K562 (cell line): ENCODE data around the gene MMP1. TPM values are rescaled to one million over a fixed set of nuclear protein-coding genes. Genes with fewer than 3 reads are reported as not detected.

Experiments used
- ATAC-seq: fragments of 200-7000 bp; cut with Tn5 transposase; 3 replicates; pipeline ENCODE4 v1.9.1; 2020; ENCODE audit warnings: moderate library complexity
- BruUV-seq: library from RNA; stranded (reverse); fragments of 400-500 nt; replicated peaks from 2 replicates; lab custom pipeline; 2021; lab: Mats Ljungman, UMichigan
- CTCF ChIA-PET: fragments of 300-600 bp; formaldehyde crosslinking; extraction: SDS; loops from one replicate; lab custom pipeline; 2021; ENCODE audit warnings: low intra/inter-chr PET ratio; lab: Yijun Ruan, JAX
- POLR2A ChIA-PET: fragments of 300-600, 350-650 bp; sonication (Branson Sonifier 250); formaldehyde crosslinking; extraction: SDS; loops from one replicate; lab custom pipeline; 2021; ENCODE audit warnings: antibody characterized with exemption, inconsistent platforms; lab: Yijun Ruan, JAX
- DNase-seq, 4 experiments: peaks; one replicate each; pipeline versions ENCODE4 v3.0.0 to v3.0.0-alpha.2; 2011 to 2018; ENCODE audit warnings: low spot score in 3 of 4, mixed read lengths in 3 of 4; ENCODE audit errors: extremely low read depth in 1 of 4
- FAIRE-seq: peaks from 2 replicates; lab custom pipeline; 2011; peaks lifted over from hg19 to GRCh38; lab: Jason Lieb, UNC
- H2AFZ ChIP-seq: 2 replicates; pipeline ENCODE4 v1.6.0; 2011; ENCODE audit warnings: low read depth, low read length, control low read depth, inconsistent platforms
- H3K27ac ChIP-seq: fragments of 200-600 bp; 3 replicates; pipeline ENCODE4 v1.8.0; 2011; ENCODE audit warnings: low read depth, mild to moderate bottlenecking, control low read depth, inconsistent platforms, low read length, moderate library complexity, mixed read lengths; ENCODE audit errors: extremely low read depth
- H3K27me3 ChIP-seq, 2 experiments: fragments of 300-600 bp in 1 of 2; 2 replicates in 1 of 2; 3 replicates in 1 of 2; pipeline versions ENCODE4 v1.6.0 to v1.8.0; 2011; ENCODE audit warnings: inconsistent platforms in 2 of 2, low read length in 2 of 2, mild to moderate bottlenecking in 1 of 2, mixed read lengths in 1 of 2, moderate library complexity in 1 of 2; ENCODE audit not compliant: control insufficient read depth in 2 of 2, insufficient read depth in 2 of 2
- H3K36me3 ChIP-seq: fragments of 300-600 bp; 3 replicates; pipeline ENCODE4 v1.8.0; 2011; ENCODE audit warnings: mild to moderate bottlenecking, low read length, inconsistent platforms; ENCODE audit not compliant: control insufficient read depth, insufficient read depth
- H3K4me1 ChIP-seq, 2 experiments: fragments of 200-600 bp in 1 of 2; replicated peaks in 1 of 2; 2 replicates in 1 of 2; 3 replicates in 1 of 2; pipeline versions ENCODE4 v1.5.1 to v1.8.0; 2011; ENCODE audit warnings: inconsistent platforms in 2 of 2, low read length in 2 of 2, mild to moderate bottlenecking in 1 of 2, mixed read lengths in 1 of 2, moderate library complexity in 1 of 2; ENCODE audit not compliant: control insufficient read depth in 2 of 2, insufficient read depth in 2 of 2
- H3K4me2 ChIP-seq: 2 replicates; pipeline ENCODE4 v1.6.1; 2011; ENCODE audit warnings: low read length, control low read depth, inconsistent platforms, mixed read lengths; ENCODE audit not compliant: insufficient read depth
- H3K4me3 ChIP-seq: fragments of 200-600 bp; sonication (generic), shearing (Covaris generic); 2 replicates; pipeline ENCODE4 v1.5.1; 2016; ENCODE audit warnings: control low read depth, inconsistent platforms
- H3K79me2 ChIP-seq: fragments of 200-600 bp; 3 replicates; pipeline ENCODE4 v1.8.0; 2011; ENCODE audit warnings: low read length, inconsistent platforms; ENCODE audit not compliant: control insufficient read depth, insufficient read depth
- H3K9ac ChIP-seq, 2 experiments: 2 replicates each; pipeline versions ENCODE4 v1.6.0 to v1.6.1; 2011; ENCODE audit warnings: low read depth in 2 of 2, low read length in 2 of 2, control low read depth in 1 of 2, inconsistent platforms in 1 of 2, mild to moderate bottlenecking in 1 of 2, mixed read lengths in 1 of 2; ENCODE audit not compliant: insufficient read depth in 1 of 2
- H3K9me1 ChIP-seq: one replicate; pipeline ENCODE4 v1.6.0; 2011; ENCODE audit warnings: inconsistent platforms, mild to moderate bottlenecking, low read length, moderate library complexity; ENCODE audit not compliant: control insufficient read depth, insufficient read depth
- H3K9me3 ChIP-seq: replicated peaks from 2 replicates; pipeline ENCODE4 v1.5.1; 2011; ENCODE audit warnings: low read depth, low read length, inconsistent platforms; ENCODE audit not compliant: control insufficient read depth, insufficient read depth
- H4K20me1 ChIP-seq: replicated peaks from 2 replicates; pipeline ENCODE4 v1.6.1; 2011; ENCODE audit warnings: low read length, inconsistent platforms, mixed read lengths; ENCODE audit not compliant: control insufficient read depth, insufficient read depth
- ARID1B ChIP-seq: fragments of 450-650 bp; IDR thresholded peaks from 2 replicates; pipeline ENCODE4 v1.6.1; 2016; ENCODE audit warnings: antibody characterized with exemption, mild to moderate bottlenecking, inconsistent platforms
- ASH1L ChIP-seq: fragments of 450-650 bp; IDR thresholded peaks from 2 replicates; pipeline ENCODE4 v1.6.1; 2018; ENCODE audit warnings: borderline replicate concordance, mild to moderate bottlenecking, low read depth; ENCODE audit not compliant: partially characterized antibody
- BRF1 ChIP-seq: IDR thresholded peaks from 3 replicates; pipeline ENCODE4 v1.6.1; 2011; ENCODE audit warnings: borderline replicate concordance, mild to moderate bottlenecking; ENCODE audit not compliant: insufficient read length; ENCODE audit errors: extremely low read depth
- FUS ChIP-seq: fragments of 200-400 bp; formaldehyde crosslinking; optimal IDR thresholded peaks from 2 replicates; pipeline ENCODE3; 2017; ENCODE audit warnings: low read depth, low read length
- MCM5 ChIP-seq: fragments of 450-650 bp; IDR thresholded peaks from 2 replicates; pipeline ENCODE4 v1.6.1; 2016; ENCODE audit warnings: low read depth
- TAF15 ChIP-seq: fragments of 200-400 bp; formaldehyde crosslinking; IDR thresholded peaks from 2 replicates; pipeline ENCODE4 v1.6.1; 2017; ENCODE audit warnings: mild to moderate bottlenecking, low read depth, low read length, moderate library complexity
- ZNF436 ChIP-seq: fragments of 250-450, 450-650 bp; sonication (Bioruptor Pico); formaldehyde crosslinking; IDR thresholded peaks from 2 replicates; pipeline ENCODE4 v1.7.0; 2020; ENCODE audit warnings: mild to moderate bottlenecking
- WGBS: fragments of 100-300 bp; shearing (Covaris generic); methylation state at CpG from one replicate; pipeline ENCODE4 v1.1.6; 2016; ENCODE audit warnings: low coverage, mixed read lengths; ENCODE audit not compliant: insufficient coverage; ENCODE audit errors: missing lambda C conversion rate; 5-methylcytosine and 5-hydroxymethylcytosine counted together
- in situ Hi-C: fragments of 300-500 bp; cut with MboI; formaldehyde crosslinking; loops from 4 replicates; pipeline ENCODE4 v1.15.0; 2018; ENCODE audit warnings: inconsistent platforms, mixed read lengths
- intact Hi-C: fragments of 100-400 bp; cut with micrococcal nuclease; formaldehyde crosslinking; loops from 2 replicates; pipeline ENCODE4 v1.14.2; 2022
- polyA plus RNA-seq, 8 experiments: library from polyadenylated mRNA; depleted of rRNA in 4 of 8; stranded (reverse) in 5 of 8; unstranded in 3 of 8; fragments of >200 nt; fragmentation: Nextera tagmentation in 2 of 8; fragmentation: Illumina TruSeq in 1 of 8; extraction: Ambion mirVana in 2 of 8; extraction: Trizol in 1 of 8; gene quantifications; 2 replicates each; pipeline versions ENCODE4 v1.2.1 to v1.2.3, GENCODE V29; 2011 to 2014; ENCODE audit warnings: inconsistent platforms in 1 of 8, missing spikeins in 1 of 8
- total RNA-seq, 7 experiments: library from RNA; depleted of rRNA in 6 of 7; stranded (reverse); fragments of >200 nt in 6 of 7; fragmentation: Illumina TruSeq in 2 of 7; extraction: Trizol in 2 of 7; gene quantifications; 2 replicates each; pipeline versions ENCODE4 v1.2.1 to v1.2.3, GENCODE V29; 2011 to 2021; ENCODE audit warnings: low replicate concordance in 1 of 7
- TF ChIP-seq, protein P1 (sequence below), 2 experiments: IDR thresholded peaks in 1 of 2; conservative IDR thresholded peaks in 1 of 2; 2 replicates each; pipeline ENCODE4 v1.6.1; 2016; ENCODE audit warnings: low read depth in 2 of 2, mild to moderate bottlenecking in 1 of 2, missing compliant biosample characterization in 1 of 2, missing genetic modification characterization in 1 of 2, moderate library complexity in 1 of 2
- TF ChIP-seq, protein P2 (sequence below): fragments of 150-350 bp; conservative IDR thresholded peaks from 2 replicates; pipeline ENCODE4 v1.6.1; 2014; ENCODE audit warnings: low read length
- TF ChIP-seq, protein P3 (sequence below): IDR thresholded peaks from 2 replicates; pipeline ENCODE4 v1.6.1; 2014; ENCODE audit warnings: antibody characterized with exemption

MMP1 gene
- total and polyA plus RNA-seq, 9 of the 15 experiments (the other 6 are each of a cell fraction or from before 2014, with no cell fraction given) = 0.06 to 0.33 (median 0.15) TPM; not detected in 2

GRCh38 chr11:102831128-102831488 lies 33.1 kb upstream of the MMP1 start:
- intact Hi-C loops = loop anchor here (10.0 kb wide), 1 partner anchor 204 kb away; no protein-coding TSS in a partner anchor
- no peaks in the 10 kb centered on the region for H3K36me3 ChIP-seq

More at GRCh38 chr11:102831128-102831488, 33.1 kb upstream of the MMP1 start:
- BruUV-seq = no TSS peak
- ChIA-PET CTCF (no interaction called here), POLR2A (no interaction called here)
- Histone ChIP-seq H3K4me1 (no peaks in the 10 kb centered on the region), H3K4me3 (no peak overlapping the region), H3K9ac (no peak overlapping the region), H3K79me2 (no peaks in the 10 kb centered on the region), H3K27ac (no peak overlapping the region), H2AFZ (no peak overlapping the region), H3K27me3 (no peaks in the 10 kb centered on the region), H4K20me1 (no peaks in the 10 kb centered on the region), H3K9me1 (no peaks in the 10 kb centered on the region), H3K4me2 (no peak overlapping the region), H3K9me3 (no peaks in the 10 kb centered on the region)
- TF ChIP-seq, protein P1, sequence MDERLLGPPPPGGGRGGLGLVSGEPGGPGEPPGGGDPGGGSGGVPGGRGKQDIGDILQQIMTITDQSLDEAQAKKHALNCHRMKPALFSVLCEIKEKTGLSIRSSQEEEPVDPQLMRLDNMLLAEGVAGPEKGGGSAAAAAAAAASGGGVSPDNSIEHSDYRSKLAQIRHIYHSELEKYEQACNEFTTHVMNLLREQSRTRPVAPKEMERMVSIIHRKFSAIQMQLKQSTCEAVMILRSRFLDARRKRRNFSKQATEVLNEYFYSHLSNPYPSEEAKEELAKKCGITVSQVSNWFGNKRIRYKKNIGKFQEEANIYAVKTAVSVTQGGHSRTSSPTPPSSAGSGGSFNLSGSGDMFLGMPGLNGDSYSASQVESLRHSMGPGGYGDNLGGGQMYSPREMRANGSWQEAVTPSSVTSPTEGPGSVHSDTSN (CRISPR knock-in tag; IDR thresholded peaks at IDR 0.05; ENCODE audit: low read depth) = no peak
- TF ChIP-seq, protein P1 (tag; conservative IDR thresholded peaks at IDR 0.05; ENCODE audit: low read depth) = no peak
- TF ChIP-seq MCM5 = no peak
- TF ChIP-seq ARID1B = no peak
- no peak for TF ChIP-seq FUS
- no peak for TF ChIP-seq ASH1L
- TF ChIP-seq, protein P2, sequence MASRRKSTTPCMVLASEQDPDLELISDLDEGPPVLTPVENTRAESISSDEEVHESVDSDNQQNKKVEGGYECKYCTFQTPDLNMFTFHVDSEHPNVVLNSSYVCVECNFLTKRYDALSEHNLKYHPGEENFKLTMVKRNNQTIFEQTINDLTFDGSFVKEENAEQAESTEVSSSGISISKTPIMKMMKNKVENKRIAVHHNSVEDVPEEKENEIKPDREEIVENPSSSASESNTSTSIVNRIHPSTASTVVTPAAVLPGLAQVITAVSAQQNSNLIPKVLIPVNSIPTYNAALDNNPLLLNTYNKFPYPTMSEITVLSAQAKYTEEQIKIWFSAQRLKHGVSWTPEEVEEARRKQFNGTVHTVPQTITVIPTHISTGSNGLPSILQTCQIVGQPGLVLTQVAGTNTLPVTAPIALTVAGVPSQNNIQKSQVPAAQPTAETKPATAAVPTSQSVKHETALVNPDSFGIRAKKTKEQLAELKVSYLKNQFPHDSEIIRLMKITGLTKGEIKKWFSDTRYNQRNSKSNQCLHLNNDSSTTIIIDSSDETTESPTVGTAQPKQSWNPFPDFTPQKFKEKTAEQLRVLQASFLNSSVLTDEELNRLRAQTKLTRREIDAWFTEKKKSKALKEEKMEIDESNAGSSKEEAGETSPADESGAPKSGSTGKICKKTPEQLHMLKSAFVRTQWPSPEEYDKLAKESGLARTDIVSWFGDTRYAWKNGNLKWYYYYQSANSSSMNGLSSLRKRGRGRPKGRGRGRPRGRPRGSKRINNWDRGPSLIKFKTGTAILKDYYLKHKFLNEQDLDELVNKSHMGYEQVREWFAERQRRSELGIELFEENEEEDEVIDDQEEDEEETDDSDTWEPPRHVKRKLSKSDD = no peak
- no peak for TF ChIP-seq ZNF436 (CRISPR knock-in tag)
- no peak for TF ChIP-seq BRF1
- no peak for TF ChIP-seq TAF15
- TF ChIP-seq, protein P3, sequence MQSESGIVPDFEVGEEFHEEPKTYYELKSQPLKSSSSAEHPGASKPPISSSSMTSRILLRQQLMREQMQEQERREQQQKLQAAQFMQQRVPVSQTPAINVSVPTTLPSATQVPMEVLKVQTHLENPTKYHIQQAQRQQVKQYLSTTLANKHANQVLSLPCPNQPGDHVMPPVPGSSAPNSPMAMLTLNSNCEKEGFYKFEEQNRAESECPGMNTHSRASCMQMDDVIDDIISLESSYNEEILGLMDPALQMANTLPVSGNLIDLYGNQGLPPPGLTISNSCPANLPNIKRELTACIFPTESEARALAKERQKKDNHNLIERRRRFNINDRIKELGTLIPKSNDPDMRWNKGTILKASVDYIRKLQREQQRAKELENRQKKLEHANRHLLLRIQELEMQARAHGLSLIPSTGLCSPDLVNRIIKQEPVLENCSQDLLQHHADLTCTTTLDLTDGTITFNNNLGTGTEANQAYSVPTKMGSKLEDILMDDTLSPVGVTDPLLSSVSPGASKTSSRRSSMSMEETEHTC = no peak
- in situ Hi-C loops = no loop called here
- no peak for DNase-seq
- ATAC-seq = no peak
- 15% methylated on average over 2 of the region's 2 CpGs for WGBS
- no peak for FAIRE-seq
